Prostate gland (tissue), 2 donors: Measurements from ENCODE around the gene SIRPB1.
"Not testable (repeated sequence)": the region's sequence is repeated elsewhere in the genome, so short reads cannot be mapped to it uniquely, and the experiment has no call there.

Source experiments
- POLR2A ChIP-seq: fragments of 450-650 bp; IDR thresholded peaks from one replicate; pipeline ENCODE4 v1.6.1; 2016; ENCODE audit warnings: antibody characterized with exemption, mild to moderate bottlenecking
- POLR2AphosphoS5 ChIP-seq: sonication (generic); formaldehyde crosslinking; IDR thresholded peaks from one replicate; pipeline ENCODE4 v1.6.1; 2017; ENCODE audit warnings: antibody characterized with exemption
- TF ChIP-seq, protein P1 (sequence below), 4 experiments: fragments of 200-600 bp in 2 of 4; fragments of 450-650 bp in 2 of 4; sonication (generic) in 2 of 4; IDR thresholded peaks; 1 replicate in 3 of 4; 2 replicates in 1 of 4; pipeline ENCODE4 v1.5.1; 2016 to 2019; ENCODE audit warnings: antibody characterized with exemption in 4 of 4, mild to moderate bottlenecking in 2 of 4, moderate library complexity in 2 of 4

DNA sequence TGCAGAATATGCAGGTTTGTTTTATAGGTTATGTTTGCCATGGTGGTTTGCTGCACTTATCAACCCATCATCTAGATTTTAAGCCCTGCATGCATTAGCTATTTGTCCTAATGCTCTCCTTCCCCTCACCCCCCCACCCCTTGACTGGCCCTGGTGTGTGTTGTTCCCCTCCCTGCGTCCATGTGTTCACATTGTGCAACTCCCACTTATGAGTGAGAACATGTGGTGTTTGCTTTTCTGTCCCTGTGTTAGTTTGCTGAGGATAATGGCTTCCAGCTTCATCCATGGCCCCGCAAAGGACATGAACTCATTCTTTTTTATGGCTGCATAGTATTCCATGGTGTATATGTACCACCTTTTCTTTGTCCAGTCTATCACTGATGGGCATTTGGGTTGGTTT lies 18.8 kb upstream of the SIRPB1 start:
- TF ChIP-seq, protein P1, sequence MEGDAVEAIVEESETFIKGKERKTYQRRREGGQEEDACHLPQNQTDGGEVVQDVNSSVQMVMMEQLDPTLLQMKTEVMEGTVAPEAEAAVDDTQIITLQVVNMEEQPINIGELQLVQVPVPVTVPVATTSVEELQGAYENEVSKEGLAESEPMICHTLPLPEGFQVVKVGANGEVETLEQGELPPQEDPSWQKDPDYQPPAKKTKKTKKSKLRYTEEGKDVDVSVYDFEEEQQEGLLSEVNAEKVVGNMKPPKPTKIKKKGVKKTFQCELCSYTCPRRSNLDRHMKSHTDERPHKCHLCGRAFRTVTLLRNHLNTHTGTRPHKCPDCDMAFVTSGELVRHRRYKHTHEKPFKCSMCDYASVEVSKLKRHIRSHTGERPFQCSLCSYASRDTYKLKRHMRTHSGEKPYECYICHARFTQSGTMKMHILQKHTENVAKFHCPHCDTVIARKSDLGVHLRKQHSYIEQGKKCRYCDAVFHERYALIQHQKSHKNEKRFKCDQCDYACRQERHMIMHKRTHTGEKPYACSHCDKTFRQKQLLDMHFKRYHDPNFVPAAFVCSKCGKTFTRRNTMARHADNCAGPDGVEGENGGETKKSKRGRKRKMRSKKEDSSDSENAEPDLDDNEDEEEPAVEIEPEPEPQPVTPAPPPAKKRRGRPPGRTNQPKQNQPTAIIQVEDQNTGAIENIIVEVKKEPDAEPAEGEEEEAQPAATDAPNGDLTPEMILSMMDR (IDR thresholded peaks at IDR 0.05): not testable (repeated sequence)
- not testable (repeated sequence) for TF ChIP-seq POLR2AphosphoS5, POLR2A
